GM12891 (cell line): Measurements from ENCODE around the gene F5.
"Not testable (repeated sequence)": the region's sequence is repeated elsewhere in the genome, so short reads cannot be mapped to it uniquely, and the experiment has no call there.

Source experiments
- DNase-seq: peaks from one replicate; pipeline ENCODE4 v3.0.0; 2011; ENCODE audit warnings: low spot score; ENCODE audit not compliant: insufficient read length
- FAIRE-seq: peaks from 2 replicates; lab custom pipeline; 2011; peaks lifted over from hg19 to GRCh38; lab: Jason Lieb, UNC
- PAX5 ChIP-seq: IDR thresholded peaks from 2 replicates; pipeline ENCODE4 v1.6.1; 2011; ENCODE audit warnings: low read length, moderate library complexity, mild to moderate bottlenecking; ENCODE audit not compliant: insufficient read depth, severe bottlenecking
- POLR2A ChIP-seq: IDR thresholded peaks from 2 replicates; pipeline ENCODE4 v1.6.1; 2011; ENCODE audit warnings: low read depth, low read length, control low read depth
- POLR2AphosphoS5 ChIP-seq: IDR thresholded peaks from 2 replicates; pipeline ENCODE4 v1.6.1; 2011; ENCODE audit warnings: low read depth, low read length, control low read depth
- POU2F2 ChIP-seq: IDR thresholded peaks from 2 replicates; pipeline ENCODE4 v1.6.1; 2011; ENCODE audit warnings: low read depth, mild to moderate bottlenecking, control low read depth, low read length, moderate library complexity
- SPI1 ChIP-seq: IDR thresholded peaks from 2 replicates; pipeline ENCODE4 v1.6.1; 2011; ENCODE audit warnings: low read depth, low read length, control low read depth
- TAF1 ChIP-seq: IDR thresholded peaks from 2 replicates; pipeline ENCODE4 v1.6.1; 2011; ENCODE audit warnings: low read depth, low read length, control low read depth

Gene F5

GRCh38 chr1:169548282-169548681 is 38.0 kb downstream of the F5 start:
- TF ChIP-seq POU2F2 (no peak), PAX5 (no peak), TAF1 (no peak)
- FAIRE-seq (no peak), DNase-seq (no peak)

GRCh38 chr1:169546087-169546995 is 39.9 kb downstream of the F5 start:
- FAIRE-seq, result peak; percentile 85
- DNase-seq, result no peak
- TF ChIP-seq TAF1 (no peak), PAX5 (no peak), SPI1 (no peak), POLR2AphosphoS5 (no peak), POU2F2 (no peak), POLR2A (no peak)

GRCh38 chr1:169545472-169545871 is 40.8 kb downstream of the F5 start:
- TF ChIP-seq PAX5 (no peak), POLR2AphosphoS5 (no peak), SPI1 (no peak), TAF1 (no peak)
- DNase-seq (no peak), FAIRE-seq (no peak)

GRCh38 chr1:169538998-169539871 is 47.0 kb downstream of the F5 start:
- DNase-seq (no peak), FAIRE-seq (no peak)
- no peak for TF ChIP-seq SPI1
- TF ChIP-seq PAX5, result no peak
- no peak for TF ChIP-seq TAF1
- TF ChIP-seq POU2F2, result no peak
- TF ChIP-seq POLR2AphosphoS5, result no peak
- TF ChIP-seq POLR2A, result no peak

- FAIRE-seq (no peak), DNase-seq (no peak)
- TF ChIP-seq POU2F2 (no peak), POLR2AphosphoS5 (no peak), POLR2A (no peak), PAX5 (no peak), TAF1 (no peak), SPI1 (no peak)
These were observed 51.6 kb downstream of the F5 start for GRCh38 chr1:169534653-169535052.

DNA sequence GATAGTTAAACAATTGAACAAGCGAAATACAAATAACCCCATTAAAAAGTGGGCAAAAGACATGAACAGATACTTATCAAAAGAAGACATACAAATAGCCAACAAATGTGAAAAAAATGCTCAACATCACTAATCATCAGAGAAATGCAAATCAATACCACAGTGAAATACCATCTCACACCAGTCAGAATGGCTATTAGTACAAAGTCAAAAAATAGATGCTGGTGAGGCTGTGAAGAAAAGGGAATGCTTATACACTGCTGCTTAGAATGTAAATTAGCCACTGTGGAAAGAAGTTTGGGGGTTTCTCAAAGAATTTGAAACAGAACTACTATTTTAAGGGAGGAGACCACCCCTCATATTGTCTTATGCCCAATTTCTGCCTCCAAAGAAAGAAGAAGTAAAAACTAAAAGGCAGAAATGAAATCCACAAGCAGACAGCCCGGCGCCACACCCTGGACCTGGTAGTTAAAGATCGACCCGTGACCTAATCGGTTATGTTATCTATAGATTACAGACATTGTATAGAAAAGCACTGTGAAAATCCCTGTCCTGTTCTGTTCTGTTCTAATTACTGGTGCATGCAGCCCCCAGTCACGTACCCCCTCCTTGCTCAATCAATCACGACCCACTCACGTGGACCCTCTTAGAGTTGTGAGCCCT is 52.6 kb downstream of the F5 start:
- FAIRE-seq, result not testable (repeated sequence)

GRCh38 chr1:169530448-169530847 is 55.8 kb downstream of the F5 start:
- DNase-seq (no peak), FAIRE-seq (no peak)
- TF ChIP-seq POU2F2, result no peak
- TF ChIP-seq TAF1, result no peak
- no peak for TF ChIP-seq SPI1
- TF ChIP-seq PAX5, result no peak
- no peak for TF ChIP-seq POLR2A
- no peak for TF ChIP-seq POLR2AphosphoS5

More for the DNA sequence above, 52.6 kb downstream of the F5 start:
- DNase-seq, result not testable (repeated sequence)

DNA sequence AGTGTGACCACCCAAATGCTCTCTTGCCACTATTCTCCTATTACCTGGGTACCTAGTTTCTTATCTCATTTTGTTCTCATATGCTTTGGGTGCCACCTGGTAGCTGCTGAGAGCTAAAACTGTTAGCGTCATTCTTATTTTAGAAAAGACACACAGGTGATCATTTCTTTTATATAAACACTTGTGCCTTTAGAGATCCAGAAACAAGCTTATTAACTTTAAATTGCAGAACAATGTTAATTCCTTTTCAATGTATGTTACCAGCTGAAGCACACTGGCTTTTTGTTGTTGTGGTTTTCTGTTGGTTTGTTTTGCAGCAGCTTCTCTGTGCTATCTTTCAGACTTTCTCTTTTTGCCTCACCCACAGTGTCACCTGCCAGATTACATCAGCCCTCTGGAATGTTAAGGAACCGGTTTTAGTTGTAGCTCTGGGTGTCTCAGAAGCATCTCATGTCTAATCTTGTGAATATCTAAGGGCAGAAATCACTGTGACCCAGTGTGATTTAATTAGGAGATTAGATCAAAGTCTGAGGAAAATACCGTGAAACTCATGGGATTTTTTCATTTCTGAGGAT is 57.1 kb downstream of the F5 start:
- no peak for FAIRE-seq

GRCh38 chr1:169528215-169529067 is 57.8 kb downstream of the F5 start:
- FAIRE-seq (no peak), DNase-seq (no peak)
- TF ChIP-seq PAX5 (no peak), POLR2AphosphoS5 (no peak)

More for the DNA sequence above, 57.1 kb downstream of the F5 start:
- no peak for TF ChIP-seq PAX5
- TF ChIP-seq TAF1, result no peak
- TF ChIP-seq POLR2A, result no peak
- TF ChIP-seq POU2F2, result no peak
- TF ChIP-seq POLR2AphosphoS5, result no peak
- no peak for DNase-seq
